ENCODE measurements around the gene CD276.

Gene CD276

DNA sequence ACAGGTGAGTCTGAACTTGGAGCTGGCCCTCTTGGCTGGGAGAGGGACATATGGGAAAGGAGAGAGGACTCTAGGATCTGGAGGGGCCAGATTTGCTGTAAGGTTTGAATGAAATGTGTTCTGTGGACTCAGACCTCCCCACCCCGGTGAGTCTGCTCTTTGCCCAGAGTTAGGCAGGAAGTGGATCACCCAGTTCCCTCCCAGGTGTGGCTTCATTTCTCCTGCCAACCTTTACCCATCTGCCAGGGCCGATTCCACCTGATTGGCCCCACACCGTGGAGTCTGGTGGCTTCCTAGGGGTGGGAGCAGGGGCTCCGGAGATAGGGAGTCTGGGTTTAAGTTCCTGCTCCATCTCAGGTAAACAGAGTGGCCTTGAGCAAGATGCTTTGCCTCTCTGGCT, 25.5 kb downstream of the CD276 start:
- no peak overlapping the region for H3K4me3 ChIP-seq (ENCODE audit: control insufficient read depth, low read depth, low read length)
- TF ChIP-seq, protein P1, sequence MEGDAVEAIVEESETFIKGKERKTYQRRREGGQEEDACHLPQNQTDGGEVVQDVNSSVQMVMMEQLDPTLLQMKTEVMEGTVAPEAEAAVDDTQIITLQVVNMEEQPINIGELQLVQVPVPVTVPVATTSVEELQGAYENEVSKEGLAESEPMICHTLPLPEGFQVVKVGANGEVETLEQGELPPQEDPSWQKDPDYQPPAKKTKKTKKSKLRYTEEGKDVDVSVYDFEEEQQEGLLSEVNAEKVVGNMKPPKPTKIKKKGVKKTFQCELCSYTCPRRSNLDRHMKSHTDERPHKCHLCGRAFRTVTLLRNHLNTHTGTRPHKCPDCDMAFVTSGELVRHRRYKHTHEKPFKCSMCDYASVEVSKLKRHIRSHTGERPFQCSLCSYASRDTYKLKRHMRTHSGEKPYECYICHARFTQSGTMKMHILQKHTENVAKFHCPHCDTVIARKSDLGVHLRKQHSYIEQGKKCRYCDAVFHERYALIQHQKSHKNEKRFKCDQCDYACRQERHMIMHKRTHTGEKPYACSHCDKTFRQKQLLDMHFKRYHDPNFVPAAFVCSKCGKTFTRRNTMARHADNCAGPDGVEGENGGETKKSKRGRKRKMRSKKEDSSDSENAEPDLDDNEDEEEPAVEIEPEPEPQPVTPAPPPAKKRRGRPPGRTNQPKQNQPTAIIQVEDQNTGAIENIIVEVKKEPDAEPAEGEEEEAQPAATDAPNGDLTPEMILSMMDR (conservative IDR thresholded peaks at IDR 0.05; ENCODE audit: control insufficient read depth, insufficient read depth, low read depth, low read length) = no peak
- no peak for DNase-seq (ENCODE audit: low read depth)

DNA sequence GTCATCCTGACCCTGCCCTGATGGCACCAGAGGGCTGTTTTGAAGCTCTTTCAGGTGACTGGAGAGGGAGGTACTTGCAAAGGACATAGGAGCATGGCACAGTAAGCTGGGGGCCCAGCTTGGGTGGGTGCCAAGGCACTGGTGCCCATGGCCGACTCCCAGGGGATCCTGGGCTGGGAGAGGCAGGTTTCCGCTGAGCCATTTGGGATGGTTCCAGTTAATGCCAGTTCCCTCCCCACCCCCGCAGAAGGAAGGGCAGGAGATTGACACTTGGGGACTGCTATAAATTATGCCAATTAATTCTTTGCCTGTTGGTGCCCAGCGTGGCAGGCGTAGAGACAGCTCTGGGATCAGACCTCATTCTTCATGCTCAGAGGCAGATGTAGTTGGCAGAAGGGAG, 26.1 kb downstream of the CD276 start:
- TF ChIP-seq, protein P1 (conservative IDR thresholded peaks at IDR 0.05; ENCODE audit: control insufficient read depth, insufficient read depth, low read depth, low read length) = no peak
- no peak for DNase-seq (ENCODE audit: low read depth)

DNA sequence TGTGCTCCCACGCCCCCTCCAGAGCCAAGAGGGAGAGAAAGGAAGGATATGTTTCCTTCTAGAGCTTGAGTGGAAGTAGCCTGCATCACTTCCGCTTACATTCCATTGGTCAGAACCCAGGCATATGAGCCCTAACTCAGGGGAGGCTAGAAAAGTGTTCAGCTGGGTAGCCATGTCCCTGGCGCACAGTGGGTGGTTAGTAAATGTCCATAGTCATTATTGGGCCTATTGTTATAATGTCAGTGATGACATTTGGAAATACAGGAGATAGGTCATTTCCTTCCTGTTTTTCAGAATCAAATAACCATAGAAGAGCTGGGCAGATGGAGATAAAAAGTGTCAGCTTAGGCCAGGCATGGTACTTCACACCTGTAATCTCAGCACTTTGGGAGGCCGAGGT, 27.3 kb downstream of the CD276 start:
- H3K4me3 ChIP-seq (ENCODE audit: control insufficient read depth, low read depth, low read length) = no peak overlapping the region
- TF ChIP-seq, protein P1 (conservative IDR thresholded peaks at IDR 0.05; ENCODE audit: control insufficient read depth, insufficient read depth, low read depth, low read length) = no peak
- DNase-seq (ENCODE audit: low read depth) = no peak

More for the DNA sequence above, 26.1 kb downstream of the CD276 start:
- no peak overlapping the region for H3K4me3 ChIP-seq (ENCODE audit: control insufficient read depth, low read depth, low read length)

DNA sequence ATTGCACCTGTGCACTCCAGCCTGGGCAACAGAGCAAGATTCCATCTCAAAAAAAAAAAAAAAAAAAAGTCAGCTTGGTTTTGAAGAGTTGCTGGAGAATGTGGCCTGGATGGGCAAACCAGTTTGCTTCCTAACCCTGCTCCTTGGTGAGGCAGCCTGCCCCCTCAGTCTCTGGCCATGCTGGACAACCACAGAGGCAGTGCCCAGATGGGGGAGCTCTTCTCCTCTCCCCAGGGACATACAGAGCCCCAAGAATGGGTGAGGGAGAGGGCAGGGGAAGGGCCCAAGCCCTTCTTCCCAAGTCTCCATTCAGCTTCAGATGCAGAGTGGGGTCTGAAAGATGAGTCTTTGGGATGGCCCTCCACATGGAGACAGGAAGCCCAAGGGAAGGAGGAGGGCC, 27.9 kb downstream of the CD276 start:
- no peak overlapping the region for H3K4me3 ChIP-seq (ENCODE audit: control insufficient read depth, low read depth, low read length)
- TF ChIP-seq, protein P1 (conservative IDR thresholded peaks at IDR 0.05; ENCODE audit: control insufficient read depth, insufficient read depth, low read depth, low read length) = no peak
- DNase-seq (ENCODE audit: low read depth) = no peak

DNA sequence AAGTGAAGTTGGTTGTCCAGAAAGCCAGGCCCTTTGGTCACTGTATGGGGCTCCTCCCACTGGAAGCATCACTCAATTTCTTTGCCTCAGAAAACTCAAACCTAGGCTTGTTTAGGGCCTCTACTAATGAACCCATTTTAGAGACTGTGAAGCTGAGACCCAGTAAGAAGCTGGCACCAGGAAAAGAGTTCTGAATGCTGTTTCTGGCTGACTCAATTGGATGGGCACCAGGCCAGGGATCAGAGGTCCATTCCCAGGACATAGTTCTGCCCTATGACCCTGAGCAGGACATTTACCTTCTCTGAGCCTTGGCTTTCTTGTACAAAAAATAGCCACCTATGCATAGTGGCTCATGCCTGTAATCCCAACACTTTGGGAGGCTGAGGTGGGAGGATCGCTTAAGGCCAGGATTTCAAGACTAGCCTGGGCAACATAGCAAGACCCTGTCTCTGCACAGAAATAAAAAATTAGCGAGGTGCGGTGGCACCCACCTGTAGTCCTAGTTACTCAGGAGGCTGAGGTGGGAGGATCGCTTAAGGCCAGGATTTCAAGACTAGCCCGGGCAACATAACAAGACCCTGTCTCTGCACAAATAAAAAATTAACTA, 30.6 kb downstream of the CD276 start:
- no peak for DNase-seq (ENCODE audit: low read depth)
- no peak overlapping the region for H3K4me3 ChIP-seq (ENCODE audit: control insufficient read depth, low read depth, low read length)
- TF ChIP-seq, protein P1 (conservative IDR thresholded peaks at IDR 0.05; ENCODE audit: control insufficient read depth, insufficient read depth, low read depth, low read length) = no peak

DNA sequence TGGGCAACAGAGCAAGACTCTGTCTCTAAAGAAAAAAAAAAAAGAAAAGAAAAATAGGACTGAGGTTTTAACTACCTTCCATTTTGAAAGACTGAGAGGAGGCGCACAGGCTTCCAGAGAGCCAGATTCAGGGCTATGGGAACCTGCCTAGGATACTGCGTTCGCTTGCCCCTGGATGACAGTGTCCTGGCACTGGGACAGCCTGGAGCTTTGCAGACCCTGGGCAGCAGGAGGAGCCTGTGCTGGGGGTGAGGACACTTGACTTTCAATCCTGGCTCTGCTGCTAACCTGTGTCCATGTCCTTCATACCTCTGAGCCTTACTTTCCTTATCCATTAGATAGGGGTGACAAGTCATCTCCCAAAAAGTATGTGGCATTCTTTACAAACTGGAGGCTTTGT, 31.2 kb downstream of the CD276 start:
- TF ChIP-seq, protein P1 (conservative IDR thresholded peaks at IDR 0.05; ENCODE audit: control insufficient read depth, insufficient read depth, low read depth, low read length) = no peak
- H3K4me3 ChIP-seq (ENCODE audit: control insufficient read depth, low read depth, low read length) = no peak overlapping the region
- DNase-seq (ENCODE audit: low read depth) = no peak

DNA sequence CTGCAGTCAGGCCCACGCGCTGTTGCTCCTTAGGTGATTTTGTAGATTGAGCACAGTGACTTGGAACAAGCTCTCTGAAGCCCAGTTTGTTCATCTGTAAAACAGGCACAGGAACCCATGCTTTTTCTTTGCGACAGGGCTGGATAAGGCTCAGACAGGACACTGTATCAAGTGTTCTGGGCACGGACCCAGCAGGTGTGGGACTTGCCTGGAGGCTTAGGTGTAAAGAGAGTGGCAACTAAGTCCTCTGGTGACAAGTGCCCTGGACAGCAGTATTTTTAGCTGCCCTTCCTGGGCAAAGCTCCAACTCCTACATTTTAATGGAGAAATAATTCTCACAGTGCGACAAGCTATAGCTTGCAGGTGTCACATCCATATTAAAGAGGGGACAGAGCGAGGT, 32.2 kb downstream of the CD276 start:
- TF ChIP-seq, protein P1 (conservative IDR thresholded peaks at IDR 0.05; ENCODE audit: control insufficient read depth, insufficient read depth, low read depth, low read length) = no peak
- no peak overlapping the region for H3K4me3 ChIP-seq (ENCODE audit: control insufficient read depth, low read depth, low read length)
- DNase-seq (ENCODE audit: low read depth) = no peak
